MCF 10A (cell line): ENCODE measurements around the gene FGF8. TPM values are rescaled to one million over a fixed set of nuclear protein-coding genes. Genes with fewer than 3 reads are reported as not detected.
A peak's percentile ranks its signal among the peaks of the same experiment; 100 is the strongest.

ENCODE experiments used
- Bru-seq: library from RNA; stranded (reverse); fragments of 400-500 nt; gene quantifications from one replicate; lab custom pipeline; 2021; lab: Mats Ljungman, UMichigan
- BruChase-seq, 2 experiments: library from RNA; stranded (reverse); fragments of 400-500 nt; gene quantifications; one replicate each; lab custom pipeline; 2021; lab: Mats Ljungman, UMichigan
- BruUV-seq: library from RNA; stranded (reverse); fragments of 400-500 nt; replicated peaks from 2 replicates; lab custom pipeline; 2021; lab: Mats Ljungman, UMichigan
- CTCF ChIA-PET: fragments of 300-600 bp; sonication (Branson Sonifier 250); formaldehyde crosslinking; extraction: SDS; loops from one replicate; lab custom pipeline; 2021; ENCODE audit warnings: antibody characterized with exemption, inconsistent platforms; lab: Yijun Ruan, JAX
- POLR2A ChIA-PET: fragments of 300-600, 350-650 bp; sonication (Branson Sonifier 250); formaldehyde crosslinking; extraction: SDS; loops from one replicate; lab custom pipeline; 2020; ENCODE audit warnings: antibody characterized with exemption, inconsistent platforms; lab: Yijun Ruan, JAX
- DNase-seq: peaks from one replicate; pipeline ENCODE4 v3.0.0-alpha.2; 2018; ENCODE audit not compliant: unreplicated experiment
- H3K27ac Mint-ChIP-seq: one replicate; pipeline ENCODE4 v1.8.0; 2022; ENCODE audit warnings: mild to moderate bottlenecking, low read depth, mixed read lengths; ENCODE audit not compliant: unreplicated experiment
- H3K27me3 Mint-ChIP-seq: one replicate; pipeline ENCODE4 v1.8.0; 2022; ENCODE audit warnings: mixed read lengths; ENCODE audit not compliant: insufficient read depth, unreplicated experiment
- H3K36me3 Mint-ChIP-seq: one replicate; pipeline ENCODE4 v1.8.0; 2022; ENCODE audit warnings: mild to moderate bottlenecking, moderate library complexity, mixed read lengths; ENCODE audit not compliant: insufficient read depth, unreplicated experiment
- H3K4me1 Mint-ChIP-seq: one replicate; pipeline ENCODE4 v1.8.0; 2022; ENCODE audit warnings: mixed read lengths; ENCODE audit not compliant: insufficient read depth, unreplicated experiment
- H3K4me3 Mint-ChIP-seq: one replicate; pipeline ENCODE4 v1.8.0; 2022; ENCODE audit warnings: mild to moderate bottlenecking, moderate library complexity, mixed read lengths; ENCODE audit not compliant: unreplicated experiment
- H3K9me3 Mint-ChIP-seq: one replicate; pipeline ENCODE4 v1.8.0; 2022; ENCODE audit warnings: mixed read lengths; ENCODE audit not compliant: unreplicated experiment
- CTCF ChIP-seq: fragments of 200-600 bp; IDR thresholded peaks from one replicate; pipeline ENCODE4 v1.8.0; 2022; ENCODE audit warnings: antibody characterized with exemption, mild to moderate bottlenecking; ENCODE audit not compliant: unreplicated experiment
- intact Hi-C: fragments of 100-400 bp; cut with micrococcal nuclease; formaldehyde crosslinking; loops from 2 replicates; pipeline ENCODE4 v1.14.1; 2022
- long read RNA-seq: library from polyadenylated mRNA; stranded (forward); transcript quantifications from one replicate; pipeline ENCODE4 v2.0.0, GENCODE V29; 2022
- total RNA-seq: library from RNA; stranded (reverse); gene quantifications from 2 replicates; pipeline ENCODE4 v1.2.3, GENCODE V29; 2022

FGF8 gene, protein sequence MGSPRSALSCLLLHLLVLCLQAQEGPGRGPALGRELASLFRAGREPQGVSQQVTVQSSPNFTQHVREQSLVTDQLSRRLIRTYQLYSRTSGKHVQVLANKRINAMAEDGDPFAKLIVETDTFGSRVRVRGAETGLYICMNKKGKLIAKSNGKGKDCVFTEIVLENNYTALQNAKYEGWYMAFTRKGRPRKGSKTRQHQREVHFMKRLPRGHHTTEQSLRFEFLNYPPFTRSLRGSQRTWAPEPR
- total RNA-seq (not detected in 2 replicates), Bru-seq, nascent RNA (percentile 29 among the genes with signal in this experiment), BruChase-seq, experiment 1, labeled RNA remaining after a 6-hour chase (percentile 28 among the genes with signal in this experiment), BruChase-seq, experiment 2, labeled RNA remaining after a 2-hour chase (percentile 30 among the genes with signal in this experiment)
- long read RNA-seq = 0 reads

- intact Hi-C loops = no loop called here
- ChIA-PET POLR2A (interaction anchor here (0.9 kb wide), 1 partner anchor 188 kb away, joined by 3 read pairs; the partner anchor contains the start of genes DPCD and POLL), CTCF (interaction anchor here (0.6 to 1.5 kb wide), 4 partner anchors 45 to 612 kb away, joined by 3 to 6 read pairs (median 4); no protein-coding TSS in a partner anchor)
- no peak for TF ChIP-seq CTCF
- H3K27ac Mint-ChIP-seq = no peak within 1 kb of the TSS
- H3K36me3 Mint-ChIP-seq = peaks cover 11% of the 10 kb centered on the region
- peak within 1 kb of the TSS; percentile 40 for H3K4me3 Mint-ChIP-seq
- peaks cover 4% of the 10 kb centered on the region for H3K4me1 Mint-ChIP-seq
- H3K9me3 Mint-ChIP-seq = no peaks in the 10 kb centered on the region
- H3K27me3 Mint-ChIP-seq = peaks cover 21% of the 10 kb centered on the region
- DNase-seq = no peak
- no TSS peak for BruUV-seq
Measured at GRCh38 chr10:101775273-101776160, at the start of gene FGF8. TSS of gene FGF8 (minus strand) at chr10:101776114. CDS start at chr10:101775900, 214 bp downstream.

DNA sequence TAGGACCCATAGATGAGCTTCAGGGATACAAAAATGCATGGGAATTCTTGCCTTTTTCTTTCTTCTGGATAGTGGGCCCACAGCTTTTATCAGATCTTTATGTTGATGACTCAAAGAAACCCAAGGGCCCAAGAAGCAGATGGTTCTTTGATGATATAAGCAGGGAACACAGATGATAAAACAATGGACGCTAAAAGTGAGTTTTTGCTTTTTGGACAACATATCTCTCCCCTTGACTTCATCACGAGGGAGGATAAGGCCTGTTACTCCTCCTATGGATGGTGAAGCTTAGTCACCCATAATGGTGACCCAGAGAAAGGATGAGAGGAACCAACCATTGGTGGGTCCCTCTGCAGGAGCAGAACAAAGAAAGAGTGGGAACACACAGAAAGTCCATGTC, 48.8 kb upstream of the FGF8 start:
- no peaks in the 10 kb centered on the region for H3K4me1 Mint-ChIP-seq
- no TSS peak for BruUV-seq
- CTCF ChIA-PET = interaction anchor here (0.5 to 0.6 kb wide), 2 partner anchors 37 to 148 kb away, joined by 3 to 4 read pairs; no protein-coding TSS in a partner anchor
- no peak for DNase-seq
- H3K36me3 Mint-ChIP-seq = peaks cover 17% of the 10 kb centered on the region
- intact Hi-C loops = no loop called here
- no peak overlapping the region for H3K27ac Mint-ChIP-seq
- no peaks in the 10 kb centered on the region for H3K27me3 Mint-ChIP-seq
- H3K9me3 Mint-ChIP-seq = no peaks in the 10 kb centered on the region
- POLR2A ChIA-PET = no interaction called here
- H3K4me3 Mint-ChIP-seq = no peak overlapping the region
- no peak for TF ChIP-seq CTCF

DNA sequence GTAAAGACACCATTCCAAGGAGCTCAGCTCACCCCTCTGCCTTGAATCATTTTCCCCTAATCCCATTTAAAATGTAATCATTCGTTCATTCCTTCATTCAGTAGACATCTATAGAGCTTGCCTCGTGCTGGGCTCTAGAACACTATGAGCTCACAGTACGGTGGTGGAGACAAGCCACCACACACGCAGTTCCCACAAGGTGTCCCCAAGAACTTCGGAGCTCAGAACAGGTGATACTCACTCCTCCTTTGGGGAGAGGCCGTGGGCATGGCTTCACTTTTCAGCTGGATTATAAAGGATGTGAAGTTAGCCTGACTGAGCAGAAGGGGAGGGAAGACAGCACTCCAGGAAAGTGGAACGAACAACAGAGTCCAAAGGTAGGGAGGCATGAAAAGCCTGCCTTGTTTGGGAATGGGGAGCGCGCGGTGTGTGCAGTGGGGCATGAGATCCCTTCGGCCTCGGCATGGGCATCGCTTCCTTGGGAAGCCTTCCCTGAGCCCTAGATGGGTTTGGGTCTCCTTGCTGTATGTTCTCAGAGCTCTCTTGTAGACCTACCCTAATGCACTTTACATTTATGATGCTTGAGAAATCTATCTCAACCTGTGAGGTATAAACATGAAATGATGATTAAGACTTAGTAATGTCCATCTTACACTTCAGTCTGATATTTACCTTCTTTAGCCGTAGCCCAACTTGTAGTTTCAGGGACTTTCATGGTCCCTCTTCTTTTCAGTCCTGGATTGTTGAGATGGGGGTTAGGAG, 43.1 kb upstream of the FGF8 start:
- DNase-seq = no peak
- Mint-ChIP-seq H3K9me3 (no peaks in the 10 kb centered on the region), H3K27ac (peak overlapping the region; percentile 89), H3K36me3 (peaks cover 15% of the 10 kb centered on the region), H3K4me1 (peaks cover 11% of the 10 kb centered on the region), H3K27me3 (no peaks in the 10 kb centered on the region), H3K4me3 (peak overlapping the region; percentile 84)
- no peak for TF ChIP-seq CTCF
- CTCF ChIA-PET = interaction anchor here (0.6 to 3.1 kb wide), 8 partner anchors 8 to 295 kb away, joined by 3 to 16 read pairs (median 4); no protein-coding TSS in a partner anchor
- TSS peak; percentile 71 for BruUV-seq
- intact Hi-C loops = loop anchor here (1.0 kb wide), 1 partner anchor 246 kb away; the partner anchor contains the start of gene HPS6
- POLR2A ChIA-PET = interaction anchor here (0.5 to 4.7 kb wide), 42 partner anchors 9 to 895 kb away, joined by 3 to 56 read pairs (median 4); partner anchors contain the start of genes ARL3, ARMH3, CUEDC2 and DPCD
